ENCODE results near the gene KCNIP4. TPM values are rescaled to one million over a fixed set of nuclear protein-coding genes. Genes with fewer than 3 reads are reported as not detected.

KCNIP4 gene
- total and polyA plus RNA-seq, 10 of the 15 experiments (the other 5 are each of a cell fraction or from before 2014, with no cell fraction given) = 0.03 to 0.23 (median 0.13) TPM; not detected in 7

- ATAC-seq = no peak
- 0% methylated on average over 1 of the region's 1 CpG for WGBS (ENCODE audit: insufficient coverage, insufficient replicate concordance, low lambda C conversion rate, missing lambda C conversion rate)
- no peak for DNase-seq (ENCODE audit: low read depth, low spot score)
- no peaks in the 10 kb centered on the region for H3K9me3 ChIP-seq (replicated peaks; ENCODE audit: control insufficient read depth, insufficient read depth, low read length)
- TF ChIP-seq SREBF2 (IDR thresholded peaks at IDR 0.05; ENCODE audit: low read length) (no peak), IRF3 (IDR thresholded peaks at IDR 0.05) (no peak), ZNF24 (IDR thresholded peaks at IDR 0.05) (no peak), FOS (IDR thresholded peaks at IDR 0.05; ENCODE audit: borderline replicate concordance, extremely low read depth, insufficient read length) (no peak), TARDBP (IDR thresholded peaks at IDR 0.05; ENCODE audit: borderline replicate concordance) (no peak), YBX1 (IDR thresholded peaks at IDR 0.05) (no peak), ZNF622 (IDR thresholded peaks at IDR 0.05) (no peak)
- TF ChIP-seq, protein P1, sequence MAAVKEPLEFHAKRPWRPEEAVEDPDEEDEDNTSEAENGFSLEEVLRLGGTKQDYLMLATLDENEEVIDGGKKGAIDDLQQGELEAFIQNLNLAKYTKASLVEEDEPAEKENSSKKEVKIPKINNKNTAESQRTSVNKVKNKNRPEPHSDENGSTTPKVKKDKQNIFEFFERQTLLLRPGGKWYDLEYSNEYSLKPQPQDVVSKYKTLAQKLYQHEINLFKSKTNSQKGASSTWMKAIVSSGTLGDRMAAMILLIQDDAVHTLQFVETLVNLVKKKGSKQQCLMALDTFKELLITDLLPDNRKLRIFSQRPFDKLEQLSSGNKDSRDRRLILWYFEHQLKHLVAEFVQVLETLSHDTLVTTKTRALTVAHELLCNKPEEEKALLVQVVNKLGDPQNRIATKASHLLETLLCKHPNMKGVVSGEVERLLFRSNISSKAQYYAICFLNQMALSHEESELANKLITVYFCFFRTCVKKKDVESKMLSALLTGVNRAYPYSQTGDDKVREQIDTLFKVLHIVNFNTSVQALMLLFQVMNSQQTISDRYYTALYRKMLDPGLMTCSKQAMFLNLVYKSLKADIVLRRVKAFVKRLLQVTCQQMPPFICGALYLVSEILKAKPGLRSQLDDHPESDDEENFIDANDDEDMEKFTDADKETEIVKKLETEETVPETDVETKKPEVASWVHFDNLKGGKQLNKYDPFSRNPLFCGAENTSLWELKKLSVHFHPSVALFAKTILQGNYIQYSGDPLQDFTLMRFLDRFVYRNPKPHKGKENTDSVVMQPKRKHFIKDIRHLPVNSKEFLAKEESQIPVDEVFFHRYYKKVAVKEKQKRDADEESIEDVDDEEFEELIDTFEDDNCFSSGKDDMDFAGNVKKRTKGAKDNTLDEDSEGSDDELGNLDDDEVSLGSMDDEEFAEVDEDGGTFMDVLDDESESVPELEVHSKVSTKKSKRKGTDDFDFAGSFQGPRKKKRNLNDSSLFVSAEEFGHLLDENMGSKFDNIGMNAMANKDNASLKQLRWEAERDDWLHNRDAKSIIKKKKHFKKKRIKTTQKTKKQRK (IDR thresholded peaks at IDR 0.05; ENCODE audit: low read depth, low read length) = no peak
- TF ChIP-seq, protein P2, sequence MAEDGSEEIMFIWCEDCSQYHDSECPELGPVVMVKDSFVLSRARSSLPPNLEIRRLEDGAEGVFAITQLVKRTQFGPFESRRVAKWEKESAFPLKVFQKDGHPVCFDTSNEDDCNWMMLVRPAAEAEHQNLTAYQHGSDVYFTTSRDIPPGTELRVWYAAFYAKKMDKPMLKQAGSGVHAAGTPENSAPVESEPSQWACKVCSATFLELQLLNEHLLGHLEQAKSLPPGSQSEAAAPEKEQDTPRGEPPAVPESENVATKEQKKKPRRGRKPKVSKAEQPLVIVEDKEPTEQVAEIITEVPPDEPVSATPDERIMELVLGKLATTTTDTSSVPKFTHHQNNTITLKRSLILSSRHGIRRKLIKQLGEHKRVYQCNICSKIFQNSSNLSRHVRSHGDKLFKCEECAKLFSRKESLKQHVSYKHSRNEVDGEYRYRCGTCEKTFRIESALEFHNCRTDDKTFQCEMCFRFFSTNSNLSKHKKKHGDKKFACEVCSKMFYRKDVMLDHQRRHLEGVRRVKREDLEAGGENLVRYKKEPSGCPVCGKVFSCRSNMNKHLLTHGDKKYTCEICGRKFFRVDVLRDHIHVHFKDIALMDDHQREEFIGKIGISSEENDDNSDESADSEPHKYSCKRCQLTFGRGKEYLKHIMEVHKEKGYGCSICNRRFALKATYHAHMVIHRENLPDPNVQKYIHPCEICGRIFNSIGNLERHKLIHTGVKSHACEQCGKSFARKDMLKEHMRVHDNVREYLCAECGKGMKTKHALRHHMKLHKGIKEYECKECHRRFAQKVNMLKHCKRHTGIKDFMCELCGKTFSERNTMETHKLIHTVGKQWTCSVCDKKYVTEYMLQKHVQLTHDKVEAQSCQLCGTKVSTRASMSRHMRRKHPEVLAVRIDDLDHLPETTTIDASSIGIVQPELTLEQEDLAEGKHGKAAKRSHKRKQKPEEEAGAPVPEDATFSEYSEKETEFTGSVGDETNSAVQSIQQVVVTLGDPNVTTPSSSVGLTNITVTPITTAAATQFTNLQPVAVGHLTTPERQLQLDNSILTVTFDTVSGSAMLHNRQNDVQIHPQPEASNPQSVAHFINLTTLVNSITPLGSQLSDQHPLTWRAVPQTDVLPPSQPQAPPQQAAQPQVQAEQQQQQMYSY (CRISPR knock-in tag; IDR thresholded peaks at IDR 0.05) = no peak
- no peak overlapping the region for H2AFZ ChIP-seq (ENCODE audit: control insufficient read depth, low read depth, low read length)
- no peaks in the 10 kb centered on the region for H3K79me2 ChIP-seq (ENCODE audit: control insufficient read depth, insufficient read depth, low read length)
- POLR2A ChIA-PET = no interaction called here
- H3K4me3 ChIP-seq = no peak overlapping the region
- CTCF ChIA-PET = no interaction called here
- BruUV-seq (replicated peaks) = no TSS peak
- H4K20me1 ChIP-seq (ENCODE audit: control insufficient read depth, insufficient read depth) = no peaks in the 10 kb centered on the region
- H3K27ac ChIP-seq (ENCODE audit: control insufficient read depth, insufficient read depth) = no peak overlapping the region
- no peak overlapping the region for H3K9ac ChIP-seq (ENCODE audit: control insufficient read depth, insufficient read depth, low read length)
- RAD21 ChIA-PET (ENCODE audit: unreplicated experiment) = no interaction called here
- SMC1A ChIA-PET (ENCODE audit: uncharacterized antibody, unreplicated experiment) = no interaction called here
- H3K4me2 ChIP-seq (ENCODE audit: control insufficient read depth, insufficient read depth) = no peak overlapping the region
- H3K36me3 ChIP-seq (ENCODE audit: control insufficient read depth in 2 of 2, insufficient read depth in 2 of 2, low read length in 1 of 2) = no peaks in the 10 kb centered on the region
- no peak for FAIRE-seq
- in situ Hi-C loops (cut with MboI) (no loop called here), intact Hi-C loops (cut with micrococcal nuclease; ENCODE audit: unreplicated experiment) (no loop called here)
- no peaks in the 10 kb centered on the region for H3K27me3 ChIP-seq (replicated peaks in 1 of 2; ENCODE audit: control insufficient read depth in 2 of 2, insufficient read depth in 2 of 2, low read length in 1 of 2)
- H3K4me1 ChIP-seq (ENCODE audit: control insufficient read depth, insufficient read depth, low read length) = no peaks in the 10 kb centered on the region
These were observed 497.5 kb downstream of the KCNIP4 start for GRCh38 chr4:21451032-21451431.

Data from GM12878 (cell line).